HepG2 (cell line): ENCODE measurements around the gene RHBDD1. TPM values are rescaled to one million over a fixed set of nuclear protein-coding genes. Genes with fewer than 3 reads are reported as not detected.

Experiments
- ATAC-seq: fragments of 200-7000 bp; cut with Tn5 transposase; 3 replicates; pipeline ENCODE4 v1.9.1; 2020; ENCODE audit warnings: mild to moderate bottlenecking, moderate library complexity
- BruUV-seq: library from RNA; stranded (reverse); fragments of 400-500 nt; replicated peaks from 2 replicates; lab custom pipeline; 2021; lab: Mats Ljungman, UMichigan
- CTCF ChIA-PET: fragments of 300-600 bp; formaldehyde crosslinking; extraction: SDS; loops from one replicate; lab custom pipeline; 2021; ENCODE audit warnings: low total read pairs, inconsistent platforms, low intra/inter-chr PET ratio; lab: Yijun Ruan, JAX
- POLR2A ChIA-PET: fragments of 350-600 bp; sonication (Branson Sonifier 250); formaldehyde crosslinking; loops from one replicate; lab custom pipeline; 2020; ENCODE audit warnings: antibody characterized with exemption, inconsistent platforms; lab: Yijun Ruan, JAX
- DNase-seq: peaks from one replicate; pipeline ENCODE4 v3.0.0-alpha.2; 2015; ENCODE audit warnings: low spot score
- FAIRE-seq: peaks from 3 replicates; lab custom pipeline; 2011; peaks lifted over from hg19 to GRCh38; lab: Jason Lieb, UNC
- H2AFZ ChIP-seq: one replicate; pipeline ENCODE4 v1.6.1; 2011; ENCODE audit warnings: low read length, inconsistent platforms
- H3K27ac ChIP-seq: fragments of 300-600 bp; 3 replicates; pipeline ENCODE4 v1.8.0; 2011; ENCODE audit warnings: mixed run types, mild to moderate bottlenecking, mixed read lengths, low read length, inconsistent platforms; ENCODE audit not compliant: insufficient read depth; ENCODE audit errors: extremely low read length
- H3K27me3 ChIP-seq, 2 experiments: fragments of 200-600 bp in 1 of 2; 2 replicates in 1 of 2; 3 replicates in 1 of 2; pipeline versions ENCODE4 v1.6.0 to v1.8.0; 2011; ENCODE audit warnings: low read length in 2 of 2, mild to moderate bottlenecking in 2 of 2, moderate library complexity in 2 of 2, inconsistent platforms in 1 of 2; ENCODE audit not compliant: insufficient read depth in 2 of 2, control insufficient read depth in 1 of 2
- H3K36me3 ChIP-seq, 2 experiments: fragments of 200-600 bp in 1 of 2; replicated peaks in 1 of 2; 2 replicates in 1 of 2; 3 replicates in 1 of 2; pipeline versions ENCODE4 v1.5.1 to v1.8.0; 2011; ENCODE audit warnings: low read length in 2 of 2, inconsistent platforms in 1 of 2; ENCODE audit not compliant: insufficient read depth in 2 of 2, control insufficient read depth in 1 of 2
- H3K4me1 ChIP-seq: 2 replicates; pipeline ENCODE4 v1.5.1; 2012; ENCODE audit warnings: low read length, inconsistent platforms; ENCODE audit not compliant: insufficient read depth
- H3K4me2 ChIP-seq: 2 replicates; pipeline ENCODE4 v1.6.0; 2011; ENCODE audit warnings: low read depth, low read length, inconsistent platforms
- H3K4me3 ChIP-seq, 3 experiments: fragments of 200-600 bp in 1 of 3; sonication (generic), shearing (Covaris generic) in 1 of 3; replicated peaks in 1 of 3; 2 replicates each; pipeline ENCODE4 v1.5.1; 2011 to 2016; ENCODE audit warnings: low read length in 3 of 3, inconsistent platforms in 2 of 3, low read depth in 2 of 3, mild to moderate bottlenecking in 2 of 3, control low read depth in 1 of 3, mixed read lengths in 1 of 3; ENCODE audit not compliant: insufficient read depth in 1 of 3
- H3K79me2 ChIP-seq: one replicate; pipeline ENCODE4 v1.6.1; 2011; ENCODE audit warnings: low read length, inconsistent platforms; ENCODE audit not compliant: insufficient read depth
- H3K9ac ChIP-seq: 2 replicates; pipeline ENCODE4 v1.6.0; 2011; ENCODE audit warnings: mild to moderate bottlenecking, low read depth, low read length, inconsistent platforms; ENCODE audit not compliant: insufficient read depth
- H3K9me3 ChIP-seq: 2 replicates; pipeline ENCODE4 v1.5.1; 2012; ENCODE audit warnings: mild to moderate bottlenecking, low read length
- H4K20me1 ChIP-seq: 2 replicates; pipeline ENCODE4 v1.6.0; 2011; ENCODE audit warnings: inconsistent platforms, mild to moderate bottlenecking, low read length, moderate library complexity; ENCODE audit not compliant: insufficient read depth
- ATF7 ChIP-seq, 2 experiments: fragments of 450-650 bp in 1 of 2; sonication (generic) in 1 of 2; formaldehyde crosslinking in 1 of 2; IDR thresholded peaks; 2 replicates each; pipeline versions ENCODE4 v1.4.0 to v1.6.1; 2016 to 2020; ENCODE audit warnings: antibody characterized with exemption in 1 of 2, mild to moderate bottlenecking in 1 of 2, missing genetic modification reagents in 1 of 2
- CCDC6 ChIP-seq: sonication (generic); formaldehyde crosslinking; IDR thresholded peaks from 2 replicates; pipeline ENCODE4 v1.8.1; 2022; ENCODE audit warnings: mild to moderate bottlenecking, missing genetic modification reagents, moderate library complexity
- GPN1 ChIP-seq: sonication (generic); formaldehyde crosslinking; IDR thresholded peaks from 2 replicates; pipeline ENCODE4 v1.5.1; 2020; ENCODE audit warnings: missing genetic modification reagents, borderline replicate concordance
- HDAC1 ChIP-seq: sonication (generic); formaldehyde crosslinking; IDR thresholded peaks from 2 replicates; pipeline ENCODE4 v1.5.1; 2020; ENCODE audit warnings: mild to moderate bottlenecking, missing genetic modification reagents
- HNRNPK ChIP-seq: fragments of 200-400 bp; formaldehyde crosslinking; IDR thresholded peaks from 2 replicates; pipeline ENCODE4 v1.6.1; 2018; ENCODE audit warnings: low read length, low read depth, moderate library complexity, mild to moderate bottlenecking; ENCODE audit not compliant: poor library complexity, severe bottlenecking
- JUND ChIP-seq: sonication (generic); formaldehyde crosslinking; IDR thresholded peaks from 2 replicates; pipeline ENCODE4 v1.8.0; 2022; ENCODE audit warnings: mild to moderate bottlenecking, missing genetic modification reagents
- MEIS1 ChIP-seq: sonication (generic); formaldehyde crosslinking; IDR thresholded peaks from 2 replicates; pipeline ENCODE4 v1.9.0; 2021; ENCODE audit warnings: mild to moderate bottlenecking, missing genetic modification reagents, moderate library complexity, borderline replicate concordance
- SALL2 ChIP-seq: sonication (generic); formaldehyde crosslinking; IDR thresholded peaks from 2 replicates; pipeline ENCODE4 v1.8.1; 2023; ENCODE audit warnings: mild to moderate bottlenecking, missing genetic modification reagents, inconsistent platforms
- TOE1 ChIP-seq: sonication (generic); formaldehyde crosslinking; IDR thresholded peaks from 2 replicates; pipeline ENCODE4 v1.4.0; 2020; ENCODE audit warnings: mild to moderate bottlenecking, missing genetic modification reagents
- ZNF44 ChIP-seq: sonication (generic); formaldehyde crosslinking; IDR thresholded peaks from 2 replicates; pipeline ENCODE4 v1.5.1; 2020; ENCODE audit warnings: mild to moderate bottlenecking, missing genetic modification reagents
- ZNF567 ChIP-seq: sonication (generic); formaldehyde crosslinking; IDR thresholded peaks from 2 replicates; pipeline ENCODE4 v1.8.1; 2023; ENCODE audit warnings: mild to moderate bottlenecking, missing genetic modification reagents, borderline replicate concordance
- WGBS: methylation state at CpG from one replicate; pipeline ENCODE4 v1.1.6; 2017; ENCODE audit warnings: low lambda C conversion rate; 5-methylcytosine and 5-hydroxymethylcytosine counted together
- in situ Hi-C: cut with HindIII; loops from 2 replicates; pipeline ENCODE4 v1.10.0; 2017; ENCODE audit warnings: low pct_unique_long_range_greater_than_20kb; ENCODE audit not compliant: extremely low pct_ligation_motif_present
- intact Hi-C: fragments of 100-400 bp; cut with micrococcal nuclease; formaldehyde crosslinking; loops from one replicate; pipeline ENCODE4 v1.10.0; 2022; ENCODE audit not compliant: unreplicated experiment
- polyA plus RNA-seq, 8 experiments: library from polyadenylated mRNA; depleted of rRNA in 3 of 8; stranded (reverse) in 7 of 8; unstranded in 1 of 8; fragments of >200 nt; fragmentation: Illumina TruSeq in 4 of 8; extraction: Trizol in 4 of 8; gene quantifications; 2 replicates each; pipeline versions ENCODE4 v1.2.1 to v1.2.3, GENCODE V29; 2011 to 2016; ENCODE audit warnings: low read depth in 4 of 8, missing spikeins in 1 of 8, mixed read lengths in 1 of 8; ENCODE audit not compliant: insufficient read depth in 1 of 8
- total RNA-seq, 5 experiments: library from RNA; depleted of rRNA; stranded (reverse); fragments of >200 nt; fragmentation: Illumina TruSeq; extraction: Trizol; gene quantifications; 2 replicates each; pipeline ENCODE4 v1.2.3, GENCODE V29; 2016; ENCODE audit warnings: low read depth in 1 of 5

The RHBDD1 gene
- total and polyA plus RNA-seq, 2 of the 13 experiments (the other 11 are each of a cell fraction or from before 2014, with no cell fraction given), result 8.2 to 9.5 TPM

DNA sequence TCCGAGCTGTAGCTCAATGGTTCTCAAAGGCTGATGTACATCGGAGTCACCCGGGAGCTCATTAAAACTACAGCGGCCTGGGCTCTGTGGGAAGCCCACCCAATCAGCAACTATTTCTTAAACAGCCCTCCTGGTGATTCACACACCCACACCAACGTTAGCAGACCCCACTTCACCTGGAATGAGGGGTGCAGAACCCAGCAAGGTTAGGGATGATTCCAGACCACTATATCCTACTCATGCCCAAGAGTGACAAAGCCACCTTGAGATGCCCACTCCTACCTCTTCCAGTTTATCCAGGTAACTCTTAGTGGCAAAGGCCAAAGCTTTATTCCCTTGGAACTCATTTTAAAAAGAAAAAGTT lies 149.7 kb downstream of the RHBDD1 start (continued):
- TF ChIP-seq ZNF44 (CRISPR knock-in tag), result no peak
- no peak for TF ChIP-seq TOE1
- TF ChIP-seq MEIS1, result no peak
- TF ChIP-seq GPN1 (CRISPR knock-in tag), result no peak
- no peak for TF ChIP-seq JUND (CRISPR knock-in tag)

DNA sequence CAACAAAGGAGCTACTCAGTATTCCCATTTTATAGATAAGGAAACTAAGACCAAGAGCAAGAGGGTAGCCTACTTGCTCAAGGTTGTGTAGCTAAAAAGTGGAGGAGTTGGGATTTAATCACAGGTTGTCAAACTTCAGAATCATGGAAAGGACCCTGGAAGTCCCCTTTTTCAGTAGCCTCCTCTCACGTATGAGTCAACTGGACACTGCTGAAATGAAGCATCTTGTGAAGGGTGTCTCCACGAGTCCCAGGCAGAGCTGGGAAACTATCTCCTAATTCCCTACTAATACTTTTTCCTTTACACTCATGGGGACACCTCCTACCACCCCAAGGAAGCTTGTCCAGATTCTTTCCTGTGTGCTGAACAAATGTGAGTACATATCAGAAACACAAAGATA lies 155.8 kb downstream of the RHBDD1 start:
- POLR2A ChIA-PET, result no interaction called here

DNA sequence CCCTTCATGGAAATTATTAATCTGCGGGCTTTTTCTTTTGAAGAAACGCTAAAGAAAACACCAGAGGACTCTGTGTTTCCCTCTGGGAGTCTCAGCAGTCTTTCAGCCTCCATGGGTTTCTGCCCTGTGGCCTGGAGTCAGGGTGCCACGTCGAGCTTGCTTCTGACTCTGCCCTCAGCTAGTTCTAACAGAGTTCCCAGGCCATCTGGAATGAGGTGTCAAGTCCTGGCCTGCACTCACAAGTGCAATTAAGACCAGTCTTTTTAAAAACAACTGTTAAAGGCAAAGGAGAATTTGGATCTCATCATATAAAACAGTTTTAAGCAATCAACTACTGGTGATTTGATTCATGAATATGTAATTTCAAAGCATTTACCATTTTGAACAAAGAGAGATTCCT lies 157.3 kb downstream of the RHBDD1 start:
- no TSS peak for BruUV-seq
- ATAC-seq, result no peak
- DNase-seq, result no peak
- WGBS, result 40% methylated on average over 4 of the region's 4 CpGs
- POLR2A ChIA-PET, result no interaction called here
- CTCF ChIA-PET, result no interaction called here
- H3K9ac ChIP-seq, result no peak overlapping the region
- no peak for TF ChIP-seq ATF7 (IDR thresholded peaks at IDR 0.05)
- no peak for TF ChIP-seq ATF7 (CRISPR knock-in tag; IDR thresholded peaks at IDR 0.05)
- TF ChIP-seq ZNF567 (CRISPR knock-in tag), result no peak
- no peak for TF ChIP-seq HNRNPK
- no peak for TF ChIP-seq HDAC1 (CRISPR knock-in tag)
- TF ChIP-seq TOE1, result no peak
- no peak for TF ChIP-seq SALL2 (CRISPR knock-in tag)
- H3K79me2 ChIP-seq, result no peaks in the 10 kb centered on the region
- no peak for FAIRE-seq
- in situ Hi-C loops, result no loop called here
- intact Hi-C loops, result no loop called here
- H3K27me3 ChIP-seq, result no peaks in the 10 kb centered on the region
- H3K4me3 ChIP-seq, result no peak overlapping the region
- no peaks in the 10 kb centered on the region for H3K4me1 ChIP-seq
- H2AFZ ChIP-seq, result no peak overlapping the region
- no peaks in the 10 kb centered on the region for H4K20me1 ChIP-seq
- no peaks in the 10 kb centered on the region for H3K36me3 ChIP-seq
- no peaks in the 10 kb centered on the region for H3K9me3 ChIP-seq
- H3K27ac ChIP-seq, result no peak overlapping the region
- H3K4me2 ChIP-seq, result no peak overlapping the region

More for the DNA sequence above, 155.8 kb downstream of the RHBDD1 start:
- H3K4me1 ChIP-seq, result no peaks in the 10 kb centered on the region
- intact Hi-C loops (no loop called here), in situ Hi-C loops (no loop called here)
- DNase-seq (no peak), ATAC-seq (no peak)
- H3K4me2 ChIP-seq, result no peak overlapping the region
- no peak overlapping the region for H2AFZ ChIP-seq
- H3K9ac ChIP-seq, result no peak overlapping the region
- no peaks in the 10 kb centered on the region for H3K36me3 ChIP-seq
- no peaks in the 10 kb centered on the region for H3K27me3 ChIP-seq
- no peak overlapping the region for H3K27ac ChIP-seq
- no peaks in the 10 kb centered on the region for H4K20me1 ChIP-seq
- WGBS, result 55% methylated on average over 2 of the region's 2 CpGs
- H3K4me3 ChIP-seq, result no peak overlapping the region
- H3K9me3 ChIP-seq, result no peaks in the 10 kb centered on the region
- no peaks in the 10 kb centered on the region for H3K79me2 ChIP-seq
- no TSS peak for BruUV-seq
- no peak for TF ChIP-seq CCDC6 (CRISPR knock-in tag)
- TF ChIP-seq, all 625 proteins: peak for 0
- CTCF ChIA-PET, result no interaction called here
- FAIRE-seq, result no peak
